SK-MEL-5 (cell line): ENCODE data around the gene CXXC5. TPM values are rescaled to one million over a fixed set of nuclear protein-coding genes. Genes with fewer than 3 reads are reported as not detected.

Experiments used
- DNase-seq: peaks from one replicate; pipeline ENCODE4 v3.0.0-alpha.2; 2016; ENCODE audit warnings: low read depth, low spot score
- in situ Hi-C: cut with HindIII; loops from 2 replicates; pipeline ENCODE4 v1.10.0; 2016; ENCODE audit warnings: low sequenced_read_pairs, high pct_unique_total_duplicates, low pct_unique_long_range_greater_than_20kb
- total RNA-seq: library from RNA; depleted of rRNA; stranded (reverse); fragments of >200 nt; shearing (Covaris generic); gene quantifications from 2 replicates; pipeline ENCODE4 v1.2.3, GENCODE V29; 2014

Gene CXXC5
- total RNA-seq, 1 experiment from 2014 or later = 16.6 TPM

- DNase-seq = no peak
- in situ Hi-C loops = no loop called here
These were observed 21.7 kb downstream of the CXXC5 start for GRCh38 chr5:139669662-139670368.

- in situ Hi-C loops = no loop called here
These were observed 22.4 kb downstream of the CXXC5 start for GRCh38 chr5:139670369-139671095.

DNA sequence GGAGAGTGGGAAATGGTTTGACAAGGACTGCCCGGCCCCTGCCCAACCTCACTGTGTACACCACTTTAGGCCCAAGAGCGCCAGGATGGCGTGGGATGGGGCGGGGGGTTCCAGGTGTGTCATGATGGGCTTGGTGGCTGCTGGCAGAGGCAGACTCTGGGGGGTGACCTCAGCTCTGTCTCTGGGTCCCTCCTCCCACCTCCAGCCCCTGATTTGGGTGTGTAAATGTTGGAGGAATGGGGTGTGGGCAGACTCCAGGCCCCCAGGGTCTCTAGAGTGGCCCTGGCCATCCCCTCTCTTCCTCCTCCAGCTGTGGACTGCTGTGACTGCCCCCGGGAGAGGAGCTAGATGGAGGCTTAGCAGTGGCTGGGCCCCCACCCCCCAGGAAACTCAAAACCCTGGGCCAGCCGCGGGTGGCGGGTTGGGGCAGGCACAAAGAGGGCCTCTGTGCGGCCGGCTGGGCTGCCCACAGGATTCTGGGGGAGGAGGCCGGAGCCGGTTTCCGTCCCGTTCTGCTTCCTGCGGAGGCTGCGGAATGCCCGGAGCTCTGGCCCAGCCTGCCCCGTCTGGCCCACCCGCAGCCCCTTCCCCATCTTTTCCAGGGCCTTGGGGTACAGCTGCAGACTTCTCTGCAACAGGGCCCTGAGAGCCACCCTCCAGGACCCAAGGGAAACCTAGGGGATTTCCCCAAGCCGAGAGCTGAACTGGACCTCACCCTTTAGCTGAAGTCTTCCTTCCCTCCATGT is 23.1 kb downstream of the CXXC5 start:
- DNase-seq = peak; percentile 81
- in situ Hi-C loops = no loop called here

More at GRCh38 chr5:139670369-139671095, 22.4 kb downstream of the CXXC5 start:
- peak; percentile 49 for DNase-seq

DNA sequence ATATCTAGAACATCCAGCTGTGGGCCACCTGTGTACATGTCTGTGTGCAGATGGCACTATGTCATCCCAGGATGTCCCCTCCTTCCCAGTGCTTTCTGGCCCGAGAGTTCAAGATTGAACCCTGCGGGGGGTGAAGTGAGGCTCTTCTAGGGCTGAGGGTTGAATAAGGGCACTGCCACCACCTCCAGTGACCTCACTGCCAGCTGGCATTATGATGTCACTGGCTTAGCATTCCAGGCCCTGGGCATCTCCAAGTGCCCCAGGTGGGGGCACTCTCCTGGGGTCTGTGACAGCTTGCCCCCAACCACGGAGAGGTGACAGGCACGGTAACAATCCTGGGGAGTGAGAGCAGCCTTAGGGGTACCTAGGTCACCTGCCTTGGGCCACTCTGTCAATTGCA is 27.1 kb downstream of the CXXC5 start:
- DNase-seq = no peak
- in situ Hi-C loops = no loop called here

DNA sequence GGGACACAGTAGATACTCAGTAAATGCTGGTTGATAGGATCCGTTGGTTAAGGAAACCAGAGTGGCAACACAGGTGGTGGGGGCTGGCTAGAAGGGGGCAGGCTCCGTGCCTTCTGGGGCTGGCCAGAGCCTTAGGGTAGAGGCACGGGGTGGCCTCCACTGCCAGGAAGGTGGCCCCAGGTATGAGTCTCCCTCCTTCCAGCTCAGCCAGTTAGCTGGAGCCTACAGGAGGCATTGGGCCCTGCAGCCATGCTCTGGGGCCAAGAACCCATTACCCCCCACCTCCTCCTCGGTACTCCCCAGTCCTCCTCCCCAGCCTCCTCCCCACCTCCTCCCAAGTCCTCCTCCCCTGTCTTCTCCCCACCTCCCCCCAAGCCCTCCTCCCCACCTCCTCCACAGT is 27.7 kb downstream of the CXXC5 start:
- in situ Hi-C loops = no loop called here
- DNase-seq = no peak

- in situ Hi-C loops = no loop called here
- peak; percentile 34 for DNase-seq
These were observed 28.3 kb downstream of the CXXC5 start for GRCh38 chr5:139676406-139676805.

- in situ Hi-C loops = no loop called here
- DNase-seq = peak; percentile 65
These were observed 29.0 kb downstream of the CXXC5 start for GRCh38 chr5:139676951-139677735.

DNA sequence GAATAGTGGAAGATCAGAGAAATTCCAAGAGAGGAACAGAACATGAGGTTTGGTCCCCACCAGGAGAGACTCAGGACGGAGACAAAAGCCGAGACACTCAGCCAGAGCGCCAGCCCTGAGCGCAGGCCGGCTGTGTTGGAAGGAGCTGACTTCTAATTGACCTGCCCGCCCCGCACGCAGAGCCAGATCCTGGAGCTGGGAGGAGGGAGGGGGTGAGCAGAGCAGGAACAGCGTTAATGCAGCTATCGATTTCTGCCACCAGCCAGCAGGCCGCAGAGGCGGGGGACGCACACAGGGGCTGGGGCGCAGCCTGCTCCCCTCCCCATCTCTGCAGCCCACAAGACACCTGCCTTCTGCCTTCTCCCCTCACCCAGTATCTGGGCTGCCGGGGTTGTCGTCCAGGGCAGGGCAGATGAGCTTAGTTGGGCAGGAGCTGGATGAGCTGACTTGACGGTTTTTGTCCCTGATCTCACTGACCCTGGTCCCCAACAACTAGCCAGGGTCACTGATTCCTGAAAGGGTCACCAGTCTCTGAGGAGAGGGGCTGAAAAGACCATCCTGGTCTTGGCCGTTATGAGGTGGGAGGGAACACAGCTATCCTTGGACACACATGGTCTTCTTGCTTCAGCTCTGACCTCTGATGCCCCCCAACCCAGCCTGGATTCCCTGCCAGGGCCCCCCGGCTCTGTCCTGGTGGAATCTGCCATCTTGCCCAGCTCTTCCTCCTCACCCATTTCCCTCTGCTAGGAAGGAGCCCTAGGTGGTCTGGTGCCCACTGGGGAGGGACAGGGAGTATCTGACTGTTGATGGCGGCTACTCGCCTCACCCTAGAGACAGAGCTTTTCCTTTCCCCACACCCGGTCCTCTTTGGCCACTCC is 29.8 kb downstream of the CXXC5 start:
- in situ Hi-C loops = no loop called here
- DNase-seq = no peak

- in situ Hi-C loops = no loop called here
- no peak for DNase-seq
These were observed 30.9 kb downstream of the CXXC5 start for GRCh38 chr5:139678751-139679750.

DNA sequence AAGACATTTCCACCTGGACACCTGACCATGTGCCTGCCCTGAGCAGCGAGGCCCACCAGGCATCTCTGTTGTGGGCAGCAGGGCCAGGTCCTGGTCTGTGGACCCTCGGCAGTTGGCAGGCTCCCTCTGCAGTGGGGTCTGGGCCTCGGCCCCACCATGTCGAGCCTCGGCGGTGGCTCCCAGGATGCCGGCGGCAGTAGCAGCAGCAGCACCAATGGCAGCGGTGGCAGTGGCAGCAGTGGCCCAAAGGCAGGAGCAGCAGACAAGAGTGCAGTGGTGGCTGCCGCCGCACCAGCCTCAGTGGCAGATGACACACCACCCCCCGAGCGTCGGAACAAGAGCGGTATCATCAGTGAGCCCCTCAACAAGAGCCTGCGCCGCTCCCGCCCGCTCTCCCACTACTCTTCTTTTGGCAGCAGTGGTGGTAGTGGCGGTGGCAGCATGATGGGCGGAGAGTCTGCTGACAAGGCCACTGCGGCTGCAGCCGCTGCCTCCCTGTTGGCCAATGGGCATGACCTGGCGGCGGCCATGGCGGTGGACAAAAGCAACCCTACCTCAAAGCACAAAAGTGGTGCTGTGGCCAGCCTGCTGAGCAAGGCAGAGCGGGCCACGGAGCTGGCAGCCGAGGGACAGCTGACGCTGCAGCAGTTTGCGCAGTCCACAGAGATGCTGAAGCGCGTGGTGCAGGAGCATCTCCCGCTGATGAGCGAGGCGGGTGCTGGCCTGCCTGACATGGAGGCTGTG is 32.4 kb downstream of the CXXC5 start:
- in situ Hi-C loops = no loop called here
- DNase-seq = no peak

- DNase-seq = no peak
- in situ Hi-C loops = no loop called here
These were observed 32.9 kb downstream of the CXXC5 start for GRCh38 chr5:139681112-139681458.

GRCh38 chr5:139681466-139681865 is 33.3 kb downstream of the CXXC5 start:
- in situ Hi-C loops = no loop called here
- DNase-seq = no peak

- in situ Hi-C loops = no loop called here
- no peak for DNase-seq
These were observed 34.1 kb downstream of the CXXC5 start for GRCh38 chr5:139682016-139682975.
